HG03045 (cell line): ENCODE measurements around the gene FANCE.
"Not testable (repeated sequence)": the region's sequence is repeated elsewhere in the genome, so short reads cannot be mapped to it uniquely, and the experiment has no call there.

Source experiments
- ATAC-seq: cut with Tn5 transposase; IDR thresholded peaks from one replicate; pipeline ENCODE4 v1.9.1; 2021; ENCODE audit warnings: mild to moderate bottlenecking, moderate library complexity; ENCODE audit not compliant: unreplicated experiment

Gene FANCE

GRCh38 chr6:35429463-35429862 is 22.7 kb upstream of the FANCE start:
- no peak for ATAC-seq

DNA sequence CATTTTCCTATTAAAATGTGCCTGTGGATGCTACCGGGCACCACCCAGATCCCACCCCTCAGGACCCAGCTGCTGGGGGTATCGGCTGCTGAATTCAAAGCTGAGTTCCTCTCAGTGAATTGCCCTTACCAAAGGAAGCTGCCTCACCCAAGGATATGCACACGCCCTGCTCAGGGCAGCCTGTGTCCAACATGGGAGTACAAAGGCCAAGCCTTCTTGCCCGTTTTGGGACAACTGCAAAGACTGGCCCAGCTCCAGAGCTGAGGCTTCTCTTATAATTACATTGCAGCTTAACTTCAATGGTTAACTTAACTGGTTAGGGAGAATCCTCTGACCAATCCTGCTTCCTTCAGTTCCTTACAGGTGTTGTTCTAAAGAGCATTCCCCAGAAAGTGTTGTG is 19.8 kb upstream of the FANCE start:
- no peak for ATAC-seq

GRCh38 chr6:35432702-35433101 is 19.4 kb upstream of the FANCE start:
- not testable (repeated sequence) for ATAC-seq

GRCh38 chr6:35435074-35435837 is 16.9 kb upstream of the FANCE start:
- no peak for ATAC-seq

DNA sequence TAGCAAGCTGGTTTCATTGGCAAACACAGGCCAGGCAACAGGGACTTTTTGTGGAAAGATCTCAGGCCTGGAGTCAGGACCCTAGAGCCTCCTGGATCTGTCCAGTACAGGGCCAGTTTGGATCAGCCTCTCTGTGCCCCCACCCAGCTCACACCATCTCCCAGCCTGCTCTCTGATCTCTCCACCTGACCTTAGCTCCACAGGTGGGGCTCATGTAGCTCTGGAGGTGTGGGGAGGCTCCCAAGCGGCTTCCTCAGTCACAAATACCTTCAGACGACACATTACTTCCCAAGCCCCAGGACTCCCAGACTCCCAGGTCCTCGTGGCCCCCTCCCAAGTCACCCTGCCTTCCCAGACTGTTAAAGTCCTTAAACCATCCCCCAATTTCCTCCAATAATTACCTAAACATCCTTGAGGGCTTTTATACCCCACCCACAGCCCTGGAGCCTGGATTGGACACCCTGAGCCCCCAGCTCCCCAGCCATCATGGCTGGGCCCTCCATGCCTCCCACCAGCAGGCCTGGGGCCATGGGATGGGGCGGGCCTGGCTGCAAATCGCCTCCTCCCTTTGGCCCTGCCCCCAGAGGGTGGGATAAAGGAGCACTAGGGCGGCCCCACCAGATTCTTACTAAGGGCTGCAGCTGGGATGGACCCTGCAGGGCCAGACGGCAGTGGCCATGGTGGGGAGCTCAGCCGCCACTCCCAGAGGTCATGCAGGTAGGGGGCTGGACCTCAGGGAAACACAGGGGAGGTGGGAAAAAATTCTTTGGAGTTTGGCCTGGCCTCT is 15.9 kb upstream of the FANCE start:
- ATAC-seq = no peak

GRCh38 chr6:35438378-35439065 is 13.6 kb upstream of the FANCE start:
- ATAC-seq = not testable (repeated sequence)

- no peak for ATAC-seq
Observed at GRCh38 chr6:35439308-35439707, 12.8 kb upstream of the FANCE start.

DNA sequence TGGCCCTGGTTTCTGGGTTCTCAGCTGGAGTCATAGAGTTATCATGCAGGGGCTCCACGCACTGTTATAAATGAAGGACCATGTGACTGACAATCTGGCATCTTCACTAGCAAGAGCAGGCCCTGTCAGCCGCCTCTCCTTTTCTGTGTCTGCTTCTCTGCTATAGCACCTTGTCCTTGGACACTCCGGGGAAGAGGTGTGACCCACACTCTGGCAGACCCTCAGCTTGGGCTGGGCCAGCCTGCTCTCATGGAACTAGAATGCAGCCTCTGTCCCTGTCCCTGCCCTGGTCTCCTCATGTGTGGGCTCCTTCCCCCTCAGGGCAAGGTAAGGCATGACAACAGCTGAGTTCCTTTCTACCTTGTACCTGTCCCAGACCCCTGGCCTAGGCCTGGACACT is 10.9 kb upstream of the FANCE start:
- ATAC-seq = no peak

GRCh38 chr6:35441642-35442041 is 10.5 kb upstream of the FANCE start:
- ATAC-seq = no peak

DNA sequence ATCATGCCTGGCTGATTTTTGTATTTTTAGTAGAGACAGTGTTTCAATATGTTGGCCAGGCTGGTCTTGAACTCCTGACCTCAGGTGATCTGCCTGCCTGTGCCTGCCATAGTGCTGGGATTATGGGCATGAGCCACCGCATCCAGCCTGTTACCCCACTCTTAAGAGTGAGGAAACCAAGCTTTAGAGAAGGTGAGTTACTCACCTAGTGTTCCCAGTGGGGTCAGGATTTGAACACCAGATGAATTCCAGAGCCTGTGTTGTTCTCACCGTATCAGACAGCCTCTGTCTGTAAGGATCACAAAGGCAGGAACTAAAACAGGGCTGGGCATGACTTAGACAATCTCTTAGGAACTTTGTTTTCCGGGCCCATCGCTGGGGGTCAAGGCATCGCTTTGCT is 9.4 kb upstream of the FANCE start:
- no peak for ATAC-seq

DNA sequence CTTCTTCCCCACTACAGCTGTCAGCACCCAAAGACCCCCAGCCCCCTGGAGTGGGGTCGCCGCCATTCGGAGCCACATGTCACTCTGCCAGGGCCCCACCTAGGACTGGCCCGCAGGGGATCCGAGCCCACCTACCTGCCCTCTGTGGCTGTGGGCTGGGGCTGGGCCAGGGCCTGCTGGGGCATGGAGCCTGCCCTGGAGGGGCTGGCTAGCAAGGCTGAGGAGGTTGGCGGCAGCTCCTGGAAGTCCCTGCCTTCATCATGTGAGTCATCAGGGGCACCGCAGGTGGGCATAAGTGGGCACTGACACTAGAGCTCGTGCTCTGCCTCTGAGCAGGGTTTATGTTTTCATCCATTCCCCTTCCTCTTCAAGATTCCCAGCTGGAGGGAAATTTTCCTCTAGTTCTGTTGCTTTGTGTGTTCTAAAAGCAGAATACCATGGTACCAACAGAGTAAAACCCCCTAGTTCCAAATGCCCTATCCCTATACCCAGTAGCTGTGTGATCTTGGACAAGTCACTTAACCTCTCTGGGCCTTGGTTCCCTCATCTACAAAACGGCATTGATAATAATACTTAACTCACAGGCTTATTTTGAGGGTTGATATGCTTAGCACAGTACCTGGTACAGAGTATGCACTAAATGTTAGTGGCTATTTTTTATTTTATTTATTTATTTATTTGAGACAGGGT is 8.7 kb upstream of the FANCE start:
- no peak for ATAC-seq

DNA sequence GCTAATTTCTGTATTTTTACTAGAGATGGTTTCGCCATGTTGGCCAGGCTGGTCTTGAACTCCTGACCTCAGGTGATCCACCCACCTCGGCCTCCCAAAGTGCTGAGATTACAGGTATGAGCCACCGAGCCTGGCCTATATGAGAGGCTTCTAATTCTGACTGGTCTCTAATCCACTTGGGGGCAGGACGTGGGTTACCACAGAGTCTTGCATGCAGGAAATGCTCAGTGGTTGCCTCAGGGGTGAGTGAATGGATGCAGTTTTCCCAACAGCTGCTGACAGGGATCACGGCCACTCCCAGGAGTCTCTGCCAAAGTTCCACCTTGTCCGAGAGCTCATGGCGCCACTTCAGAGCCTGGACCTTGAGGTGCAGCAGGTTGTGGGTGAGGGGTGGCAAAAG is 6.4 kb upstream of the FANCE start:
- no peak for ATAC-seq

GRCh38 chr6:35448191-35448590 is 3.9 kb upstream of the FANCE start:
- no peak for ATAC-seq

DNA sequence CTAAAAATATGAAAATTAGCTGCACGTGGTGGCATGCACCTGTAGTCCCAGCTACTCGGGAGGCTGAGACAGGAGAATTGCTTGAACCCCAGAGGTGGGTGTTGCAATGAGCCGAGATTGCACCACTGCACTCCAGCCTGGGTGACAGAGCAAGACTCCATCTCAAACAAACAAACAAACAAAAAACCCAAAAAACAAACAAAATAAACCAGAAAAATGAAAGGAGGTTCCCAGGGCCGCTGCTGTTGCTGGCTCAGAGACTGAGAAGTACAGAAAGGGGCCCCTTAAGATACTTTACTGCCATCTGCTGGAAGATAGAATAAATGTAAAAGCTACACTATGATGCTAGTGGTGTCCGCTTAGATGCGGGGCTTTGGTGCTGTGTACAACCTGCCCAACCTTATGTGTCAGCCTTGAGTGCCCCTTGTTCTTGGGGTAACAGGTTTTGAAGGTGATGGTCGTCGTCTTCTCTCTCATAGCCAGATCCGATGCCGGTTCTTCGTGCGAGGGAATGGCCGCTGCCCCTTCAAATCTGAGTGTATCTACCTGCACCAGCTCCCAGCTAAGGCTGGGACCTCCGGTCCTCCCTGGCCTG is 2.8 kb upstream of the FANCE start:
- ATAC-seq = no peak

DNA sequence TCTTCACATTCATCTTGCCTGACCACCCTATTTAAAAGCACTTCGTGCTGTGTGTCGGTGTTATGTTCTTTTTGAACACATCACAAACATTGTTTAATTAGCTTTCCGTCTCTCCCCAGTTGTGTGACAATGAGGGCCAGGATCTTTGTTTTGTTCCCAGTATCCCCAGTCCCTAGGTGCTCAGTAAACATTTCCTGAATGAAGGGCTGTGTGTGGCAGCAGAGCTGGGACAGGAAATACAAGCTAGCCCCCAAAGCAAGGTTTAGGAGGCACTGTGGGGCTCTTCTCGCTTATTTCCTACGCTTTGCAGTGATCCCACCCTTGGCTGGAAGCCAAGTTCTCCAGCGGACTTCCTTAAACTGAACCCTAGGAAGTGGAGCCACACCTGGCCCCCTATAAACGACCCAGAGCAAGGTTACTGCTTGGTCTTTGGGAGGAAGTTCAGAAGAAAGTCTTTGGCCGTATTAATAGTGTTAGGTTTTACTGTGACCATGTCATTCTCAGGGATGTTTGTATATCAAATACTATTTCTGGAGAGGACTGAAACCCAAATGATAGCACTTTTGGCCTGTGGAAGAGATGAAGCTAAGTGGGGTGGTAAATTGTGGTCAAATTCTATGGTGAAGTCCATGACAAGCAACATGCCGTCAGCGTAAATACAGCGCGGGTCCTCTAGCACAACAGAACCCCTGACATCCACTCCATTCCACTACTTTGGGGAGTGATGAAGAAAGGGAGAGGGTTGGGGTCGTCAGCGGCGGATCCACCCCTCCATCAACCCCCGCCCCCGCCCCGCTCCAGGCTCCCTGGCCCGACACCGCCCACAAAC is 570 bp upstream of the FANCE start:
- ATAC-seq = no peak

DNA sequence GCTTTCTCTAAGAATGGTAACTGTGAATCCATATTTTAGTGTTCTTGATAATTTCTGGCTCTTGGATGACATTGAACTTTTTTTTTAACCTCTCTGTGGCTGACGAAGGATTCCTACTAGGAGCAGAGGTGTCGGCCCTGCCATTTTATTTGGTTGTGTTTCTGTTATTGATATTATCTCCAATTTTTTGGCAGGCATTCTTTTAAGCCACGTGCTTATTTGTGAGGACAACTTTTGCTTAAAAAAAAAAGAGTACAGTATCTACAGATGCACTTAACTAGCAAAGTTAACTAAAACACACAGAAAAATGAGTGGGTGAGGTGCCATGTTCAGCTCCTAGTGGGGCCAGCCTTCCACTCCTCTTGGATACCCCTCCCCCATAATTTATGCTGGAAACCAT is 1.1 kb downstream of the FANCE start:
- ATAC-seq = no peak

DNA sequence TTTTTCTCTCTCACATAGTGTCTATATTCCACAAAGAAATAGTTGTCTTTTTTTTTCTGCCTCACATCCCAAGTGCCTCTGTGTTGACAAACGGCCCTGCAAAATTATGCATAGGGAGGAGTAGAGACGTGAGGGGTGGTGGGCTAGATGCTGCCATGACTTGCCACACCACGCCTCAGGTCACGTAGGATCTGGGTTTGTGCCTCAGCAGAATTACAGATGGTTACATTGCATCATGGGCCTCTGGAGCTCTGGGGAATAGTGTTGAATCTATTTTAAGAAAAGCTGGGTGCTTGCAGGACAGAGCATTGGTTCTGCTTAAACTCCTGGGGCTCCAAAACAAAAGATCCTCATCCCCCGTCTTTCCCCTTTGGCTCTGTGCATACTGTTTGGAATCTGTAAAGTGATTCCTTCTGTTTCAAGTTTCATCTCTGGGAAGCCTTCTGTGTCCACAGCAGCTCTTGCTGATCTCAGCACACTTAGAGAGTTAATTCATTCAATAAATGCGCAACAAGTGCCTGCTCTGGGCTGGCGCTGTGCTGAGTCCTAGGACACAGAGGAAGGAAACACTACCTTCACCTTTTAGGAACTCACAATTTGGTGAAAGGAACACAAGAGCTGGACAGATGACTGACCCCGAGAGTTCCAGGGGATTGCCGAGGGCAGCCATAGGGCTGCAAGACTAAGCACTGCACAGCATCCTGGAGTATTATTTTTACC is 2.4 kb downstream of the FANCE start:
- no peak for ATAC-seq

DNA sequence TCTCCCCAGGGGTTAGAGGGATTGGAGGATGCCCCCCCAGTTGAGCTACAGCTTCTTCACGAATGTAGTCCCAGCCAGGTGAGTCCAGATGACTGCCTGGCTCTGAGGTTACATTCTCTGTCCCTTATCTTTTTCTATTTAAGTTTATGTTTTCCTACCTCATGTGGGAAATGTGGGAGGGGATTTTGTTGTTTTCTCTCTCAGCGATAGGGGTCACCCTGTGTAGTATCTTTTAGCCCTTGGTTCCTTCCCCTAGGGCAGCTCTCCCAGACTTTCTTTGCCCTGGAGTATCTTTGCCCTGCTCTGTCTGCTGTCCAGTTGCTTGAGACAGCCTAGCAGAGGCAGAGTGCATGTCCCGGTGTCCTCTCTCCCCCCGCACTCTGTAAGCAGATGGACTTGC is 5.8 kb downstream of the FANCE start:
- ATAC-seq = no peak

DNA sequence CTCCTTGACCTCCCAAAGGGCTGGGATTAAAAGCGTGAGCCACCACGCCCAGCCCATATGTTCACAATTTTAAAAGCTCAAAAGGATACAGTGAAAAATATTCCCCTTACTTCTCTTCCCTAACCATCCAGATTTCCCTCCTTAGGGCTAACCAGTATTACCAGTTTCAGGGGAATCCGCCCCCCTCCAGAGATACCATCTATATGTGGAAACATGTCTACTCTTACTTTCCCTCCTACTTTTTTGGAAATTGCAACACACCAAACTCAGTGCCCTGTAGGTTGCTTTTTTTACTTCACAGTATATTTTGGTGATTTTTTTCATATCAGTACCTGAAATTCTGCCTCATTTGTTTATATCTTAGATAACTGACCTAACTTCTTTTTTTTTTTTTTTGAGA is 9.1 kb downstream of the FANCE start:
- ATAC-seq = no peak
